ENCODE results near the gene ASB18.

GRCh38 chr2:236250286-236250685 is 13.9 kb downstream of the ASB18 start:
- TF ChIP-seq CTCF (IDR thresholded peaks at IDR 0.05; ENCODE audit: poor library complexity) (no peak), EZH2 (IDR thresholded peaks at IDR 0.05; ENCODE audit: borderline replicate concordance) (no peak), EZH2phosphoT487 (IDR thresholded peaks at IDR 0.05; ENCODE audit: low read depth, severe bottlenecking, unreplicated experiment) (no peak)
